ENCODE measurements around the gene KIAA0825.

The KIAA0825 gene

DNA sequence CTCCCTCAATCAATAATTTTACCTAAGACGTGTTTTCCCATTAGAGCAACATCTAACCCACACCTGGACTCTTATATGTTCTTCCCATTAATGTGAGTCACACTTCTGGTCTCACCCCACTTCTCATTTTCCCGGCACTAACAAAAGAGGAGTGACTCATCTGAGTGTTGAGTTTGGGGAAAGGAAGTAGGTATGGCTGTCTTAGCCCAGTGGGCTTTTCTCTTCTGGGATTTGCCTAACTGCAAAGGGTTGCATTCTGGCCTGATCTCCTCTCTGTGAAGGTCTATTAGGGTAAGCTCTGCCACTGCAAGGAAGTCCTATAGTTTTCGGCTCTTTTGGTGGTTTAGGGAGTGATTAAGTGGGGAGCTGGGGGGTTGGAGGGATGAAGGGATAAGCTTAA is 195.6 kb downstream of the KIAA0825 start:
- H3K4me3 Mint-ChIP-seq, result no peak overlapping the region
- DNase-seq, result no peak
- H3K36me3 Mint-ChIP-seq (ENCODE audit: low read depth), result peaks cover 1% of the 10 kb centered on the region

DNA sequence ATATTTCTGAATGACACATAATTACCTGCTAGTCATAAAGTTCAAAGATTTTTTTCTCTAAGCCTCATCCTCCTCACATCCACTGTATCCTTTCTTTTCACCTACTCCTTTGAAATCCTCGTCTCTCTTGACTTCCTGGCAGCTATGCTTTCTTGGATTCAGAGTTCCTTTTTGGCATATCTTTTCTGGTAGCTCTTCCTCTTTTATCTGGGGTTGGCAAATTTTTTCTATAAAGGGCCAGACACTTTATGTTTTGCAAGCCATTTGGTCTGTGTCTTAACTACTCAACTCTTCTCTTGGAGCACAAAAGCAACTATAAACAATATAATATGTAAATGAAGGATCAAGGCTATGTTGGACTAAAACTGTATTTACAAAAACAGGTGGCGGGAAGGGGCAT is 197.5 kb downstream of the KIAA0825 start:
- Mint-ChIP-seq H3K4me1 (no peaks in the 10 kb centered on the region), H3K4me3 (no peak overlapping the region), H3K9me3 (no peaks in the 10 kb centered on the region), H3K36me3 (ENCODE audit: low read depth) (no peaks in the 10 kb centered on the region), H3K27me3 (ENCODE audit: low read depth, poor library complexity) (peaks cover 2% of the 10 kb centered on the region), H3K27ac (no peak overlapping the region)
- no peak for TF ChIP-seq CTCF (IDR thresholded peaks at IDR 0.05)
- DNase-seq, result no peak

More for the DNA sequence above, 195.6 kb downstream of the KIAA0825 start:
- H3K9me3 Mint-ChIP-seq, result peaks cover 3% of the 10 kb centered on the region
- H3K4me1 Mint-ChIP-seq, result no peaks in the 10 kb centered on the region
- no peak for TF ChIP-seq CTCF (IDR thresholded peaks at IDR 0.05)
- no peak overlapping the region for H3K27ac Mint-ChIP-seq
- H3K27me3 Mint-ChIP-seq (ENCODE audit: low read depth, poor library complexity), result no peaks in the 10 kb centered on the region

DNA sequence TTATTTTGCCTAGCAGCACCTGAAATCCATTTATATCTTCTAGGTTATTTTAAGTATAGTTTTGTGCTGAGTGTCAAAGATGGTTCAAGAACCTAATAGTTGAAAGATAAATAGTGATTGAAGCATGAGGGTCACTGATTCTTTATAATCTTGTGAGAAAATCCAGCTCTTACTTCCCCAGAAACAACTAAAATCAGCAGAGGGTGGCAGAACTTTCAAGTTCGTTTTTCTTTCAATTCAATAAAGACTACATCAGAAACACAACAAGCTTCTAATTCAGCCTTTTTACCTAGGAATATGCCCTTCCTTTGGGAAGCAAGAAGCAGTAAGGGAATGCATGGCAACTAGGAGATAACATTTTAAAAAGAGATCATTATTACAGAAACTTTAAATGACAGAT is 202.6 kb downstream of the KIAA0825 start:
- peaks cover 2% of the 10 kb centered on the region for H3K27me3 Mint-ChIP-seq (ENCODE audit: low read depth, poor library complexity)
- DNase-seq, result no peak
- H3K36me3 Mint-ChIP-seq (ENCODE audit: low read depth), result no peaks in the 10 kb centered on the region
- no peaks in the 10 kb centered on the region for H3K4me1 Mint-ChIP-seq
- no peak overlapping the region for H3K27ac Mint-ChIP-seq
- no peaks in the 10 kb centered on the region for H3K9me3 Mint-ChIP-seq
- no peak for TF ChIP-seq CTCF (IDR thresholded peaks at IDR 0.05)
- H3K4me3 Mint-ChIP-seq, result no peak overlapping the region

DNA sequence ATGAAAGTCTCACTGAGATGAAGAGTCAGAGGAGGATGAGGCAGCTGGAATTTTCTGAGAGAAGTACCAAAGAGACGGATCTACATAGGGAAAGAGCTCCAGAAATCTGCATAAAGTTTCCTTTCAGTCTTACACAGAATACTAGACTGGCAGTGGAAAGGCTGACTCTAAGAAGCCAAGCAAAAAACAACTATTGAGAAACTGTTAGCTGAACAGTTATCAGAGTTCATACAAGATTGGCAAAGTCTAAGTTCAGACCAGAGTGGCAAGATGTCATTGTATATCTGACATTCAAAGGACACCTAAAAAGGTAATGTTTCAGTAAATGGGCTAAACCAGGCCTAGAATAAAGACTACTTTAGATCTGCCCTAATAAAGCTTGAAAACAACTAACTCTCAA is 209.0 kb downstream of the KIAA0825 start:
- Mint-ChIP-seq H3K36me3 (ENCODE audit: low read depth) (no peaks in the 10 kb centered on the region), H3K4me3 (no peak overlapping the region), H3K9me3 (peaks cover 4% of the 10 kb centered on the region), H3K27ac (no peak overlapping the region), H3K4me1 (peaks cover 6% of the 10 kb centered on the region), H3K27me3 (ENCODE audit: low read depth, poor library complexity) (no peaks in the 10 kb centered on the region)
- TF ChIP-seq CTCF (IDR thresholded peaks at IDR 0.05), result no peak
- DNase-seq, result no peak

DNA sequence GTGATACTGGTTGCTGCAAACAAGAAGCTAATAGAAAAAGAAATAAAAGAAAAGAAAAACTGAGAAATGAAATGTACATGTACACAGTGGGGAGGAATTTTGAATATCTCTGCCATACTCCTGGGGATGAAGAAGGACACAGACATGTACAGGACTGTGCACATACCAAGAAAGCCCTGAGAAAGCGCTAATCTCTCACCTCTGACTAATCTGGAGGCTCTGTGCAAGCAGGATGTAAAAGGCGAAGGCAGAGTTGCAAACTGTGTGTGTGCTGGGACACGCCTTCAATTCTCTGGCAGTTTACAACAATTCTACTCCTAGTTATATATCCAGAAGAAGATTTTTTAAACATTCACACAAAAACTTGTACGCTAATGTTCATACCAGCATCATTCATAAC is 211.4 kb downstream of the KIAA0825 start:
- no peak overlapping the region for H3K27ac Mint-ChIP-seq
- no peak overlapping the region for H3K4me3 Mint-ChIP-seq
- TF ChIP-seq CTCF (IDR thresholded peaks at IDR 0.05), result no peak
- H3K9me3 Mint-ChIP-seq, result peaks cover 4% of the 10 kb centered on the region
- DNase-seq, result no peak
- H3K27me3 Mint-ChIP-seq (ENCODE audit: low read depth, poor library complexity), result no peaks in the 10 kb centered on the region
- H3K4me1 Mint-ChIP-seq, result peaks cover 10% of the 10 kb centered on the region
- H3K36me3 Mint-ChIP-seq (ENCODE audit: low read depth), result no peaks in the 10 kb centered on the region

- TF ChIP-seq CTCF (IDR thresholded peaks at IDR 0.05), result no peak
- no peak for DNase-seq
- no peaks in the 10 kb centered on the region for H3K9me3 Mint-ChIP-seq
- no peak overlapping the region for H3K27ac Mint-ChIP-seq
- no peaks in the 10 kb centered on the region for H3K27me3 Mint-ChIP-seq (ENCODE audit: low read depth, poor library complexity)
- peaks cover 10% of the 10 kb centered on the region for H3K4me1 Mint-ChIP-seq
- H3K36me3 Mint-ChIP-seq (ENCODE audit: low read depth), result no peaks in the 10 kb centered on the region
- no peak overlapping the region for H3K4me3 Mint-ChIP-seq
These were observed 214.9 kb downstream of the KIAA0825 start for GRCh38 chr5:94403483-94403882.
